Fibroblast of skin of scalp (primary cell): ENCODE measurements around the gene TRIM22.

ENCODE experiments used
- DNase-seq: peaks from one replicate; pipeline ENCODE4 v3.0.0-alpha.2; 2013

TRIM22 gene

DNA sequence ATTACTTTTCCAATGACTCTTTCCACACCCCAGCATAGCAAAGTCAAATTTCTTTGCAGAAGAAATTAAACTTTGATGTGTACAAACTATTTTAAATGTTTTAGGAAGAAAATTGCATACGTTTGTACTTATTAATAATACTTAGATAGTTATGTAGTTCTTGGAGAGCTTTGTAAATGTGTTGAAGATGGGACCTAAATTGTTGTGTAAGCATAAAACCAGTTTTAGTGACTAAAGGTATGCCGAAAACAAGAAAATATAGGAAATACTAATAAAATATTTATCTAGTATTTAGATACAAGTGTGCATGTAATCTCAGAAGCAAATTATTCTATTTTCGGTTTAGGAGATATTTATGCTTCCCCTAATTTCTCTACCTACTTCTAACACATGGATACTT, 60.2 kb downstream of the TRIM22 start:
- no peak for DNase-seq

- DNase-seq = no peak
Measured at GRCh38 chr11:5753943-5754342, 64.4 kb downstream of the TRIM22 start, which contains the start of gene OR52N4. Gene OR52N4 (plus strand): TSS chr11:5754243. CDS start chr11:5754741, 498 bp downstream.
